SK-N-SH (cell line): ENCODE measurements around the gene RPUSD3.

ENCODE experiments used
- CTCF ChIP-seq: fragments of 200-600 bp; sonication (generic); IDR thresholded peaks from 2 replicates; pipeline ENCODE4 v1.6.1; 2017; ENCODE audit warnings: antibody characterized with exemption, mild to moderate bottlenecking, moderate library complexity
- EP300 ChIP-seq, 2 experiments: IDR thresholded peaks; 2 replicates each; pipeline versions ENCODE4 v1.4.0 to v1.6.1; 2012; ENCODE audit warnings: borderline replicate concordance in 1 of 2, low read depth in 1 of 2, low read length in 1 of 2
- GABPA ChIP-seq: IDR thresholded peaks from 2 replicates; pipeline ENCODE4 v1.4.0; 2012; ENCODE audit warnings: low read depth, mild to moderate bottlenecking
- IRF3 ChIP-seq: fragments of 150-350 bp; IDR thresholded peaks from 2 replicates; pipeline ENCODE4 v1.6.1; 2016; ENCODE audit warnings: mild to moderate bottlenecking, low read depth, low read length
- MAX ChIP-seq: IDR thresholded peaks from 2 replicates; pipeline ENCODE4 v1.4.0; 2012; ENCODE audit warnings: low read depth
- PBX3 ChIP-seq: IDR thresholded peaks from 2 replicates; pipeline ENCODE4; 2012
- POLR2AphosphoS5 ChIP-seq: IDR thresholded peaks from 2 replicates; pipeline ENCODE4 v1.6.1; 2012; ENCODE audit warnings: low read depth, low read length
- REST ChIP-seq: IDR thresholded peaks from 2 replicates; pipeline ENCODE4 v1.6.1; 2012; ENCODE audit warnings: mild to moderate bottlenecking, low read depth, low read length, moderate library complexity
- SIN3A ChIP-seq: IDR thresholded peaks from 2 replicates; pipeline ENCODE4 v1.6.1; 2012; ENCODE audit warnings: low read depth, mild to moderate bottlenecking, low read length, moderate library complexity, borderline replicate concordance
- SMC3 ChIP-seq: IDR thresholded peaks from 2 replicates; pipeline ENCODE4 v1.6.1; 2012; ENCODE audit warnings: low read depth, low read length, improper control_type of control experiment
- USF1 ChIP-seq: IDR thresholded peaks from 2 replicates; pipeline ENCODE4 v1.4.0; 2012; ENCODE audit warnings: low read depth, borderline replicate concordance
- YY1 ChIP-seq: IDR thresholded peaks from 2 replicates; pipeline ENCODE4 v1.4.0; 2012; ENCODE audit warnings: low read depth, mild to moderate bottlenecking

- TF ChIP-seq IRF3 (no peak), MAX (no peak), USF1 (no peak), CTCF (no peak), EP300 (IDR thresholded peaks at IDR 0.05; ENCODE audit: borderline replicate concordance in 1 of 2, low read depth in 1 of 2, low read length in 1 of 2) (no peak), POLR2AphosphoS5 (no peak), SIN3A (no peak), SMC3 (no peak), GABPA (no peak), YY1 (no peak), PBX3 (no peak), REST (no peak)
Measured at GRCh38 chr3:9791790-9792404, 51.9 kb downstream of the RPUSD3 start.
